Activated T-cell treated with anti-CD3 and anti-CD28 coated beads for 1 hour (primary cell): ENCODE measurements around the gene CDKAL1.
"Not testable (repeated sequence)": the region's sequence is repeated elsewhere in the genome, so short reads cannot be mapped to it uniquely, and the experiment has no call there.

ENCODE experiments used
- DNase-seq: peaks from one replicate; pipeline ENCODE4 v3.0.0-alpha.2; 2020; ENCODE audit warnings: low read depth

Gene CDKAL1

GRCh38 chr6:21176197-21176596 is 641.9 kb downstream of the CDKAL1 start:
- DNase-seq: no peak

- DNase-seq: no peak
Measured at GRCh38 chr6:21180155-21180554, 645.9 kb downstream of the CDKAL1 start.

GRCh38 chr6:21180800-21181337 is 646.6 kb downstream of the CDKAL1 start:
- no peak for DNase-seq

- no peak for DNase-seq
Measured at GRCh38 chr6:21181866-21182265, 647.6 kb downstream of the CDKAL1 start.

- DNase-seq: no peak
Measured at GRCh38 chr6:21182589-21182988, 648.3 kb downstream of the CDKAL1 start.

GRCh38 chr6:21185861-21186478 is 651.7 kb downstream of the CDKAL1 start:
- no peak for DNase-seq

GRCh38 chr6:21186479-21187055 is 652.3 kb downstream of the CDKAL1 start:
- no peak for DNase-seq

GRCh38 chr6:21187485-21187884 is 653.2 kb downstream of the CDKAL1 start:
- DNase-seq: no peak

GRCh38 chr6:21188505-21189223 is 654.4 kb downstream of the CDKAL1 start:
- no peak for DNase-seq

GRCh38 chr6:21189759-21190158 is 655.5 kb downstream of the CDKAL1 start:
- DNase-seq: no peak

GRCh38 chr6:21190701-21191100 is 656.4 kb downstream of the CDKAL1 start:
- DNase-seq: no peak

- no peak for DNase-seq
Measured at GRCh38 chr6:21193790-21194475, 659.7 kb downstream of the CDKAL1 start.

GRCh38 chr6:21195301-21195700 is 661.0 kb downstream of the CDKAL1 start:
- not testable (repeated sequence) for DNase-seq

- DNase-seq: no peak
Measured at GRCh38 chr6:21198032-21198640, 663.9 kb downstream of the CDKAL1 start.

GRCh38 chr6:21199262-21199661 is 665.0 kb downstream of the CDKAL1 start:
- no peak for DNase-seq

- DNase-seq: no peak
Measured at GRCh38 chr6:21200134-21200870, 666.0 kb downstream of the CDKAL1 start.

GRCh38 chr6:21201187-21201586 is 666.9 kb downstream of the CDKAL1 start:
- DNase-seq: no peak

- DNase-seq: no peak
Measured at GRCh38 chr6:21201637-21202350, 667.5 kb downstream of the CDKAL1 start.

- no peak for DNase-seq
Measured at GRCh38 chr6:21202521-21202920, 668.3 kb downstream of the CDKAL1 start.

GRCh38 chr6:21204951-21205350 is 670.7 kb downstream of the CDKAL1 start:
- no peak for DNase-seq
